Natural killer cell (primary cell): ENCODE data around the gene PRDM16. TPM values are rescaled to one million over a fixed set of nuclear protein-coding genes. Genes with fewer than 3 reads are reported as not detected.

Experiments used
- ATAC-seq, 3 donors: fragments of 150-1000 bp in 2 of 3; fragments of 200-7000 bp in 1 of 3; cut with Tn5 transposase; 1 replicate in 1 of 3; 2 replicates in 2 of 3; pipeline ENCODE4 v1.10.0; 2021; ENCODE audit warnings: mild to moderate bottlenecking in 2 of 3, moderate library complexity in 2 of 3
- DNase-seq, 2 donors: peaks; one replicate each; pipeline versions ENCODE4 v3.0.0 to v3.0.0-alpha.2; 2013 to 2021; ENCODE audit warnings: mixed read lengths in 1 of 2
- H3K27ac ChIP-seq: one replicate; pipeline ENCODE4 v1.5.1; 2013; ENCODE audit warnings: mild to moderate bottlenecking, low read length
- H3K27me3 ChIP-seq: one replicate; pipeline ENCODE4 v1.6.1; 2013; ENCODE audit warnings: low read length; ENCODE audit not compliant: control insufficient read depth, insufficient read depth
- H3K36me3 ChIP-seq: one replicate; pipeline ENCODE4 v1.6.1; 2013; ENCODE audit warnings: low read length; ENCODE audit not compliant: control insufficient read depth, insufficient read depth
- H3K4me1 ChIP-seq: one replicate; pipeline ENCODE4 v1.6.1; 2013; ENCODE audit warnings: low read length; ENCODE audit not compliant: control insufficient read depth, insufficient read depth
- H3K4me3 ChIP-seq: one replicate; pipeline ENCODE4 v1.5.1; 2013; ENCODE audit warnings: low read length
- H3K9me3 ChIP-seq: one replicate; pipeline ENCODE4 v1.6.1; 2013; ENCODE audit warnings: low read length; ENCODE audit not compliant: control insufficient read depth, insufficient read depth
- H3K27ac Mint-ChIP-seq, 2 donors: one replicate each; pipeline ENCODE4 v1.8.0; 2022; ENCODE audit warnings: mild to moderate bottlenecking in 2 of 2, mixed read lengths in 2 of 2, moderate library complexity in 1 of 2
- H3K27me3 Mint-ChIP-seq, 2 donors: one replicate each; pipeline ENCODE4 v1.8.0; 2022; ENCODE audit warnings: low read depth in 2 of 2, mixed read lengths in 2 of 2
- H3K36me3 Mint-ChIP-seq: one replicate; pipeline ENCODE4 v1.8.0; 2022; ENCODE audit warnings: mixed read lengths
- H3K4me1 Mint-ChIP-seq, 2 donors: one replicate each; pipeline ENCODE4 v1.8.0; 2022; ENCODE audit warnings: mixed read lengths in 2 of 2
- H3K4me3 Mint-ChIP-seq: one replicate; pipeline ENCODE4 v1.8.0; 2022; ENCODE audit warnings: mild to moderate bottlenecking, moderate library complexity, mixed read lengths
- H3K9me3 Mint-ChIP-seq, 2 donors: one replicate each; pipeline ENCODE4 v1.8.0; 2022; ENCODE audit warnings: mixed read lengths in 2 of 2
- WGBS: methylation state at CpG from one replicate; pipeline ENCODE4 v1.1.7; 2013; ENCODE audit warnings: missing lambda C conversion rate; ENCODE audit not compliant: insufficient coverage; 5-methylcytosine and 5-hydroxymethylcytosine counted together
- intact Hi-C: fragments of 100-400 bp; cut with micrococcal nuclease; formaldehyde crosslinking; loops from one replicate; pipeline ENCODE4 v1.14.2; 2022
- total RNA-seq, 4 donors: library from RNA; stranded (reverse); fragments of 120-200 nt in 1 of 4; gene quantifications; one replicate each; pipeline versions ENCODE4 v1.2.3 to v1.2.4, GENCODE V29; 2013 to 2022
- TF ChIP-seq, protein P1 (sequence below): fragments of 200-600 bp; IDR thresholded peaks from one replicate; pipeline ENCODE4 v1.8.0; 2022; ENCODE audit warnings: antibody characterized with exemption

PRDM16 gene
- total RNA-seq, 3 donors from 2014 or later (not counting 1 experiment from before 2014, with no cell fraction given): 0.25 to 0.64 TPM; not detected in 1

DNA sequence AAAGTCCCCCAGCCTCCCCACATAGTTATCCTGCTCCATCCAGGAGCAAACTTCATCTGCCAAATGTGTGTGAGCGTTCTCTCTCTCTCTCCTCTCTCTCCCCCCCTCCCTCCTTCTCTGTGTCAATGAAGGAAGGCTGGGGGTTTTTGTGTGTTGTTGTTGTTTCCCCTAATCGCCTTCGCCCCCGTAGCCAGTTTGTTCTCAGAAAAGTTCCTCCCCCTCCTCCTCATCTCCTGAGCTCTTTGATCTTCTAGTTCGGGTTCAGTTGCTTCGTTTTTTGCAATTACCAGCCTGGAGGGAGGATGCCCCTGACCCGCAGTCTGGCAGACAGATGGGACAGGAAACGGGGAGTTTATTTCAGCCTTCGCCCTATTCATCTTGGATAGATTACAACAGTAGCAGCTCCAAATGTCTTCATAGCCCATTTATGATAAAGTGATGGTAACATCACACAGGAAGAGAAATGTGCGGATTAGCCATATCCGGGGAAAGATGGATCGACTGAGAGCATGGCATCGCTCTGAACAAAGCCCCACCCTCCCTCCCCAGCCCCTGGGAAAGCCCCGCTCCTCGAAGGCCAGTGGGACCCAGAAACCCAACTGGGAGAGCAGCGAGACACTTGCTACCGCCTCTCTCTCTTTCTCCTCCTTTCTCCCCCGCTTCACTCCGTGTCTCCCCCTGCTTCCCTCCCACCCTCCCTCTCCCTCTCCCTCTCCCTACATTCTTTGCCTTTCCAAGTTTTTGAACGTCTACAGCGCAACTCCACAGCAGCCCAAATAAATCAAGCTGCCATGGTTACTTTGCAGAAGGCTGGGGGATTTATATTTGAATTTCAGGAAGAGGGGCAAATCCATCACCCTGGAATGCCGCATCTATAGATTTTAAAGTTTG, 245.7 kb downstream of the PRDM16 start:
- Histone ChIP-seq H3K27me3 (peaks cover 6% of the 10 kb centered on the region), H3K27ac (no peak overlapping the region), H3K9me3 (peaks cover 16% of the 10 kb centered on the region), H3K4me3 (no peak overlapping the region), H3K36me3 (no peaks in the 10 kb centered on the region), H3K4me1 (peaks cover 13% of the 10 kb centered on the region)
- TF ChIP-seq, protein P1, sequence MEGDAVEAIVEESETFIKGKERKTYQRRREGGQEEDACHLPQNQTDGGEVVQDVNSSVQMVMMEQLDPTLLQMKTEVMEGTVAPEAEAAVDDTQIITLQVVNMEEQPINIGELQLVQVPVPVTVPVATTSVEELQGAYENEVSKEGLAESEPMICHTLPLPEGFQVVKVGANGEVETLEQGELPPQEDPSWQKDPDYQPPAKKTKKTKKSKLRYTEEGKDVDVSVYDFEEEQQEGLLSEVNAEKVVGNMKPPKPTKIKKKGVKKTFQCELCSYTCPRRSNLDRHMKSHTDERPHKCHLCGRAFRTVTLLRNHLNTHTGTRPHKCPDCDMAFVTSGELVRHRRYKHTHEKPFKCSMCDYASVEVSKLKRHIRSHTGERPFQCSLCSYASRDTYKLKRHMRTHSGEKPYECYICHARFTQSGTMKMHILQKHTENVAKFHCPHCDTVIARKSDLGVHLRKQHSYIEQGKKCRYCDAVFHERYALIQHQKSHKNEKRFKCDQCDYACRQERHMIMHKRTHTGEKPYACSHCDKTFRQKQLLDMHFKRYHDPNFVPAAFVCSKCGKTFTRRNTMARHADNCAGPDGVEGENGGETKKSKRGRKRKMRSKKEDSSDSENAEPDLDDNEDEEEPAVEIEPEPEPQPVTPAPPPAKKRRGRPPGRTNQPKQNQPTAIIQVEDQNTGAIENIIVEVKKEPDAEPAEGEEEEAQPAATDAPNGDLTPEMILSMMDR: no peak
- Mint-ChIP-seq H3K27ac (peak overlapping the region in 1 of 2 donors; percentile 57), H3K27me3 (peaks cover 19 to 25% of the 10 kb centered on the region in 2 donors), H3K36me3 (no peaks in the 10 kb centered on the region), H3K9me3 (peaks cover 6 to 8% of the 10 kb centered on the region in 2 donors), H3K4me1 (peaks cover 8 to 9% of the 10 kb centered on the region in 2 donors), H3K4me3 (no peak overlapping the region)
- DNase-seq (no peak), ATAC-seq (no peak)
- intact Hi-C loops: no loop called here
- 79% methylated on average over 20 of the region's 22 CpGs for WGBS

GRCh38 chr1:3315399-3316339, 246.7 kb downstream of the PRDM16 start:
- 87% methylated on average over 20 of the region's 21 CpGs for WGBS
- TF ChIP-seq, protein P1: no peak
- Histone ChIP-seq H3K4me3 (no peak overlapping the region), H3K36me3 (no peaks in the 10 kb centered on the region), H3K27me3 (peaks cover 6% of the 10 kb centered on the region), H3K27ac (peak overlapping the region; percentile 87), H3K4me1 (peaks cover 13% of the 10 kb centered on the region), H3K9me3 (peaks cover 16% of the 10 kb centered on the region)
- H3K4me3 Mint-ChIP-seq: no peak overlapping the region
- intact Hi-C loops: no loop called here
- H3K4me1 Mint-ChIP-seq: peaks cover 8 to 14% of the 10 kb centered on the region in 2 donors
- H3K27ac Mint-ChIP-seq: peak overlapping the region; percentile 85 to 95
- no peak for DNase-seq
- no peaks in the 10 kb centered on the region for H3K36me3 Mint-ChIP-seq
- peaks cover 6 to 8% of the 10 kb centered on the region in 2 donors for H3K9me3 Mint-ChIP-seq
- ATAC-seq: no peak
- peaks cover 19 to 26% of the 10 kb centered on the region in 2 donors for H3K27me3 Mint-ChIP-seq

DNA sequence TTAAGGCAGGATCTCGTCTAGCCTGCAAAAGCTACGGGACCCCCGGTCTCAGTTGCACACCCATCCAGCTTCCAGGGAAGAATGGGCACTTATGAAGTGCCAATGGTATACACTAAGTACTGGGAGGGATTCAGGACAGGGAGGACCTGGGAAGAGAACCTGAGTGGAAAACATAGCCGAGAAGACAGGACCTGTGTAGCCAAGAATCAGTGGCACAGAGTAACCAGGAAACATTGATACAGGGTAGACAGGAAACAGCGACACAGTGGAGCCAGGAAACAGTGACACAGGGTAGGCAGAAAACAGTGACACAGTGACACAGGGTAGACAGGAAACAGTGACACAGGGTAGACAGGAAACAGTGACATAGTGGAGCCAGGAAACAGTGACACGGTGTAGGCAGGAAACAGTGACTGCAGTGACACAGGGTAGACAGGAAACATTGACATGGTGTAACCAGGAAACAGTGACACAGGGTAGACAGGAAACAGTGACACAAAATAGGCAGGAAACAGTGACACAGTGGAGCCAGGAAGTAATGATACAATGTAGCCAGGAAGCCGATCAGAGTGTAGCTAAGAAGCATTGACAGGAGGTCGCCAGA, 247.4 kb downstream of the PRDM16 start:
- Mint-ChIP-seq H3K4me1 (peaks cover 8 to 14% of the 10 kb centered on the region in 2 donors), H3K9me3 (peaks cover 6 to 8% of the 10 kb centered on the region in 2 donors), H3K27ac (peak overlapping the region; percentile 85 to 95), H3K36me3 (no peaks in the 10 kb centered on the region), H3K27me3 (peaks cover 19 to 23% of the 10 kb centered on the region in 2 donors), H3K4me3 (no peak overlapping the region)
- Histone ChIP-seq H3K9me3 (peaks cover 16% of the 10 kb centered on the region), H3K27ac (peak overlapping the region; percentile 87), H3K4me1 (peaks cover 13% of the 10 kb centered on the region), H3K27me3 (peaks cover 6% of the 10 kb centered on the region), H3K4me3 (no peak overlapping the region), H3K36me3 (no peaks in the 10 kb centered on the region)
- 81% methylated on average over 8 of the region's 8 CpGs for WGBS
- DNase-seq (peak in 1 of 2 donors; percentile 52), ATAC-seq (peak; percentile 75 to 81 (median 81))
- TF ChIP-seq, protein P1: no peak
- intact Hi-C loops: no loop called here
